Hematopoietic multipotent progenitor cell treated with erythropoietin and hydrocortisone succinate and interleukin-3 and kit ligand, for 15 days (in vitro differentiated cells): ENCODE data around the gene FRAT2.
"Not testable (repeated sequence)": the region's sequence is repeated elsewhere in the genome, so short reads cannot be mapped to it uniquely, and the experiment has no call there.

Experiments used
- DNase-seq: peaks from one replicate; pipeline ENCODE4 v3.0.0-alpha.2; 2015; ENCODE audit warnings: low spot score

Gene FRAT2

DNA sequence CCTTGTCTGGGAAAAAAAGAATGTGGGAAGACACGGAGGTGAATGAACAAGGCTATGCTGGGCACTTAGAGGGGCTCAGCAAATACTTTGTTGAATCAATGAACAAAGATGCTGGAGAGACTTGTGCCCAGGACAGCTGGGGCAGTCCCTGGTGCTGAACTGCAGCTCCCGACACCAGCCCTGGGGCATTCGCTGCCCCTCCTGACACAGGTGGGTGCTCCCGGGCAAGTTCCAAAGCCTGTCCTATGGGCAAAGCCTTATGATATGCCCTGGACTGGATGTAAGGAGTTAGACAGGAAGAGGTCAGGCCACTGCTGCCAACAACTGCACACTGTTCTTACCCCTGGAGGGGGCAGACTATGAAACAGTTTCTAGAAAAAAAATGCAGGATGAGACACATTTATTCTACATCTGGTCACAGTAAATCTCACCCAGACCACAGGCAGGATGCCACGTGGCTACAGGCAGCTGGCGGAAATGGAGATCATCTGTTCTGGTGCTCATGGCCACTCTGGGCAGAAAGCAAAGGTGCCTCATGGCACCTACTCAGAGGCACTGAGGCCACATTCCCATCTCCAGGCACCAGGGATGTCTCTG, 21.9 kb upstream of the FRAT2 start:
- DNase-seq = no peak

DNA sequence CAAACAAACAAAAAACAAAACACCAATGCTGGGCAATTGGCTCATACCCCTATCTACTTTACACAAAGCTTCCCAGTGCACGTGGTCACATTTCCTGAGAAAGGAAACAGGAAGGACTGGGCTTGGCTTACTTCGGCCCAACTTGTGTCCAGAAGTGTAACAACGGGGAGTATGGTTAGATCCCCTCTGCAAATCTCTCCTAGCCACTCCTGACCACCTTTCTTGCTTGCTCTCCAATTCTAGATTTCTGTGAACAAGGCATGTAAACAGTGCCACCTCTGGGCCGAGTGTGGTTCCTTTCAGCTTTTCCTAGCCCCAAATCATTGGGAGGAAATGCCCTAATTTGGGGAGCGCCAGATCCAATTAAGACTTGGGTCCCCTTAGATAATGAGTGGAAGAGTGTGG, 21.0 kb upstream of the FRAT2 start:
- peak; percentile 8 for DNase-seq

DNA sequence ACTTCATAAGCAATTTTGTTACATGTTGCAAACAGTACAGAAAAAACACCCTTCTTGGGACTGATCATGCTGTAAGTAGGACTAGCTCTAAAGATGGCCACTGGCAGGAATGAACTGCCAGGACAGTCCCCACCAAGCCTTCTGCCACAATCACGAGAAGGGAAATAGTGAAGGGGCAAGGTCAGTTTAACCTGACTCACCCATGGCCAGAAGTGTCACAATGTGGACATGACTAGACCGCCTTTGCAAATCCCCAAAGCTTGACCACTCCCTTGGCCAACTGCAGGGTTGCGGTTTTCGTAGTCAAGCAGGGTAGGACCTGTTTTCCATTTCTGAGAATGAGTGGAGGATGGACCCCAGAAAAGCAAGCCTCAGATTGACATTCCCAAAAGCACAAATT, 19.4 kb upstream of the FRAT2 start:
- no peak for DNase-seq

DNA sequence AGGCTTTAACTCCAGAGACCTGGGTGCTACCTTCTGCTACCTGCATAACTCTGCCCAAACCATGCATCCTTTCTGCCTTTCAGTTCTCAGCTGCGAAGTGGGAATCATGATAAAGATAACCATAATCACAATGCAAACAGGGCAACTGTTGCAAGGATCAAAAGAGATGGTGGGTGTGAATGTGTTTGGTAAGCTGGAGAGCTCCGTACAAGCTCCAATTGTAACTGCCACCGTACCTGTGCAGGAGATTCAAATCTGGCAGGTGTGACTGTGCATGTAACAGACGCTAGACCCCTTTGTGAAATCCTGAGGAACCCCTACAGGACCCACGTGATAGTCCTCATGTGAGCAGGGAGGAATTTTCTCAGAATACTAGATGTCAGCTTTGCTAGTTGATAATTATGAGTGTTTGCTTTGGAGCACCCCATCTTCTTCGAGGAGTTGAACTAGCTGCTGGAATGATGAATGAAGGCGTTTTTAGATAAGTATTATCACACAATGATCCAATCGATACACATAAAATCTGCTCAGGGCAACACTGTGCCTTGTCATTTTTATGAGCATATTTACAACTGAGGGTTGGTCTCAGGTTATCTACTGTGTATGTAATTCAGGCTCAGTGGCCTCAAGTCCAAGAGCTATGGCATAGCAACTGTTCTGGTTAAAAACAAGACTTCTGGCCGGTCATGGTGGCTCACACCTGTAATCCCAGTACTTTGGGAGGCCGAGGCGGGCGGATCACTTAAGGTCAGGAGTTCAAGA, 15.4 kb upstream of the FRAT2 start:
- DNase-seq = no peak

DNA sequence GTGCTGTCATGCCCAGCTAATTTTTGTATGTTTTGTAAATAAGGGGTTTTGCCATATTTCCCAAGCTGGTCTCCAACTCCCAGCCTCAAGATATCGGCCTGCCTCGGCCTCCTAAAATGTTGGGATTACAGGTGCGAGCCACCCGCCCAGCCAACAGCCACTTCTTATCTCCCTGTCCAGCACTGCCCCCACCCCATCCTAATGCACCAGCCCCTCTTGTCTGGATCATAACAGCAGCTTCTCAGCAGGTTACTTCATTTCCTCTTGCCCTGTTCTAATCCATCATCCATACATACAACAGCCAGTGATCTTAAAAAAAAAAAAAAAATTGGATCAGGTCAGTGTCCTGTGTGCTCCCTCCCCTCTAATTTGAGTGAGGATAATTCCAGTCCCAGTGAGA, 12.8 kb upstream of the FRAT2 start:
- DNase-seq = no peak

DNA sequence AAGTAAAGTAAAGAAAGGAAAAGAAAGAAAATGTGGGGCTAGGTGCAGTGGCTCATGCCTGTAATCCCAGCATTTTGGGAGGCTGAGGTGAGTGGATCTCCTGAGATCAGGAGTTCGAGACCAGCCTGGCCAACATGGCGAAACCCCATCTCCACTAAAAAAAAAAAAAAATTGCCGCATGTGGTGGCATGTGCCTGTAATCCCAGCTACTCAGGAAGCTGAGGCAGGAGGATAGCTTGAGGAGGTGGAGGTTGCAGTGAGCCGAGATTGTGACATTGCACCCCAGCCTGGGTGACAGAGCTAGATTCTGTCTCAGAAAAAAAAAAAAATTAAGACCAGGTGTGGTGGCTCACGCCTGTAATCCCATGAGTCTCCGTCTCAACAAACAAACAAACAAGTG, 9.1 kb upstream of the FRAT2 start:
- not testable (repeated sequence) for DNase-seq

DNA sequence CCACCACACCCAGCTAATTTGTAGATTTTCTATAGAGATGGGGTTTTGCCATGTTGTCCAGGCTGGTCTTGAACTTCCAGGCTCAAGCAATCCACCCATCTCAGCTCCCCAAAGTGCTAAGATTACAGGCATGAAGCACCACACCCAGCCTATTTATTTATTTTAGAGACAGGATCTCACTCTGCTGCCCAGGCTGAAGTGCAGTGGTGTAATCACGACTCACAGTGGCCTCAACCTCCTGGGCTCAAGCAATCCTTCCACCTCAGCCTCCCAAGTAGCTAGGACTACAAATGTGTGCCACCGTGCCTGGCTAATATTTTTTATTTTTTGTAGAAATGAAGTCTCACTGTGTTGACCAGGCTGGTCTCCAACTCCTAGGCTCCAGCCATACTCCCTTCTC, 6.9 kb upstream of the FRAT2 start:
- DNase-seq = no peak

DNA sequence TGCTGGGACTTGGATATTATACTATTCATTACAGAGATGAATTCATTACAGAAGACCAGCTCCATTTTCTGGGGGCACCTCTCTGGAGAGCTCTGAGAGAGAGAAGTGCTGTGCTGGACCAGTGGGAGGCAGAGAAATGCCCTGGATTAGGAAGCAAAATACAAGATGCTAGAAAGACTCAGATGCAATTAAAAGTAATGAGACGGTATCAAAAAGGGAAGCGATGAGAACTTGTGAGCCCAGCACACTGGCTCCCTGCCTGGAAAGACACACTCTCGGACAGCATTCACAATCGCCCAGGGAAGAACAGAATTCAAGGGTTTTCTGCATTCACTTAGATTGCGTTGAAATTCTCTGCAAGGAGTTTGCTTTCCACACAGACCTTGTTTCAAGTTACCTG, 3.5 kb upstream of the FRAT2 start:
- no peak for DNase-seq

DNA sequence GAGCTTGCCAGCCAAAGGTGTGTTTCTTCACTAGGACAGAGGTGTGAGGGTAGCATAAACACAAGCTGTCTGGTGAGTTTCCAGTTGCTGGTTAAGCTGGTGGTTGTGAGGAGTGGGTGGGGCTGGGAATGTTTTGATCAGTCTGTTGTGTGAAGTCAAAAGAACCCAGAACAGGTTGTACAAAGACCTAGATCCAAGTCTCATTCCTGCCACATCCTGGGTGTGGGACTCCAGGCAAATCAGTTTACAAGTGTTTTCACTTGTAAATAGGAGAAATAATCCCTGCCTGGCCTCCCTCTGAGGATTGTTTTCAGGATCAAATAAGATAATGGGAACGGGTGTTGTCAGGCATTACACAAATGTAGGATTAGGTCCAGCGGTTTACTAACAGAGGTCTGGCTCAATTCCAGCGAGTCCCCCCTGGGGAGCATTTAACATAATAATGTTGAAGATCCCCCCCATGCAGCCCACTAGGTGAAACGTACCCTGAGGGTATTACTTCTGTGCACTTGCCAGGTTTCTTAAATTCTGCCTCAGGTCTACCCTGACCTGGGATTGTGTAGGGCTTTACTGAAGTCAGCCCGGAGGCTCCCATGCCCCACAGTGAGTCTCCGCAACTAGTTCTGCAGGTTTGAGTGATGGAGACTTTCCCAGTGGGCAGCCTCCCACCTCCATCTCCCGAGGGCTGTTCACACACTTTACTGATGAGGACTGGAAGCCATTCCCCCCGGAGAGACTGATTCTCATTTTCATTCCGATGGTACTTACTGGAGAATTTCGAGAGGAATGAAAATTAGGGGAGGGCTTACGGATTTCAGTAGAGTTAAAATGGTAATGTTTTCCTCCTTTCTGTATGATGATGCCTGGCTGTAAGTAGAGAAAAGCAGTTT, 2.7 kb upstream of the FRAT2 start:
- DNase-seq = no peak

DNA sequence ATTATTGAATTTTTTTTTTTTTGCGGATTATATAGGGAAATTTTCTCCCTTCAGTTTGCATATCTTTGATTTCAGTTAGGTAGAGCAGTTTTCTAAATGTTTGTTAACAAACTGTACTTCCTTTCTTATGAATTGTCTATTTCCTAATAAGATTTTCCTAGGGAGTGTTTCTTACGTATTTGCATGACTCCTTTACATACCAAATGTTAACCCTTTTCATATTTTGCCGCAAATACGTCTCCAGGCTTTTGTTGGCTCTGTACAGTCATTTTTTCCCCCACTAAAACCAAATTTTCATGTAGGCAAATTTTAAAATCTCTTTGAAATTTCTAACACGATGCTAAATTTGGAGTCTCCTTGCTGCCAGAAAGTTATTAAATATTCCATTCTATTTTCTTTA, 1.9 kb upstream of the FRAT2 start:
- no peak for DNase-seq

DNA sequence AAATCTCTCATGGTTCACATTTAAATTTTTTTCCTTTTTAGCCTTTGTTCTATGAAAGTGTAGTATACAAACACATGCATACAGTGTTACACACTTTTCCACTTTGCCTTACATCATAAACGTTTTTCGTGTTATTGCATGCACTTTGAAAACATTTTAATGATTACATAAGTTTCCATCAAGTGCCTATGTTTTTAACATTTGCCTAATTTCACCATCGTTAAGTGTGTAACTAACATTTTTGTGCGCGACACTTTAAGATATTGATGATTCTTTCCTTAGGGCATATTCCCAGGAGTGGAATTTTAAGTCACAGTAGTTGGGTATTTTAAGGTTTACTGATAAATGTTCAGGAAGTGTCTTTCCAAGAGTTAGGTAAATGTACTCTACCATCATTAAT, 1.5 kb upstream of the FRAT2 start:
- DNase-seq = no peak

DNA sequence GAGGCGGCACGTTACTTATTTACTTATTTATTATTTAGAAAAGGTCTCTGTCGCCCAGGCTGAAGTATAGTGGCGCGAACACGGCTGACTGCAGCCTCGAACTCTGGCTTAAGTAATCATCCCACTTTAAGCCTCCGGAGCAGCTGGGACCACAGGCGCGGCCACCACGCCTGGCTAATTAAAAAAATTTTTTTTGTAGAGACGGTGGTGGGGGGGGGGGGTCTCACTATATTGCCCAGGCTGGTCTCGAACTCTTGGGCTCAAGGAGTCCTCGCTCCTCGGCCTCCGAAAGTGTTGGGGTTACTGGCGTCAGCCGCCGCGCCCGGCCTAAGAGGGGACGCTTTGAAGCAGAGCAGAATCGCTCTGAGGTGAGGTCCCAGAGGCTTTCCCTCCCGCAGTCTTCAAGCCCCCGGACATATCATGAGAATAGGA, 675 bp upstream of the FRAT2 start:
- DNase-seq = no peak

DNA sequence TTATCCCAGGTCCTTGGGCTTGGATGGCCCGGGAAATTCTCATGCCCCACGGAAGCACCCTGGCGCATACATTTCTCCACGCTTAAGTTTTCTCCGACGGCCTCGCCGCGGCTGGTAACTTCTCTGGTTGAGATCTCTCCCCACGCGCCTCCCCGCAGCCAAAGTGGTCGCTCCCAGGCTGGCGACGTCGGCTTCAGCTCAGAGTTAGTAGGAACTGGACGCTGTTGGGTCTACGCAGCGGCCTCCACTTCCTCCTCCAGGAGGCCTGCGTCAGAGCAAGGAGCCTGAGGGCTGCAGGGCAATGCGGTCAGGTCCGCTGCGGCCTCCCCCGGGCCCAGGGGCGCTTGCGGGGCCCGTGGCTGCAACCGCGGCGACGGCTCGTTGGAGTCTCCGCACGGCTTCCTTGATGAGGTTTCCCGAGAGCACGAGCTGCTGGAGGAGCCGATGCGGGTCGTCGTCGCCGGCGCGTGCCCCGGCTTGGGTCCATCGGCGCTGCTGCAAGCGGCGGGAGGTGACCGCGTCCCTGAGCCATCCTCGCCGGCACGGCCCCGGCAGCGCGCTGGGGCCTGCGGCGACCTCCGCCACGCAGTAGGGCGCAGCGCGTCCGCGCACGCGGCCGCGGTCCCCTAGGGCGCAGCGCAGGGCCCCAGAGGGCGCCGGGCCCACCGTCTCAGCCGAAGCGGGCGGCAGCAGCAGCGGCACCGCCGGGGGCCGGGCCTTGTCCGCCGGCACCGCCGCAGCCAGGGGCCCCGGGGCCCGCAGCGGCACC, 744 bp downstream of the FRAT2 start:
- no peak for DNase-seq

DNA sequence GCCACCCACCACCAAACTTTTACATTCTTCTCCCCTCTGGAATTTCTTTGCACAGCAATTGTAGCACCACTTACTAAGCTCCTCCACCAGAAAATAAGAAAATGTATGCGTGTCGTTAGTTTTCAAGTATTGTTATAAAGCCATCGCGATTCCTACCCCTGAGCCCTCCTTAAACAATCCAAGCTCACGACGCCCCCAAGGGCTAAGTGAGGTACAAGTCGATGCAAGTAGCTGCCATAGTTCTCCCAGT, 1.3 kb downstream of the FRAT2 start:
- DNase-seq = no peak

DNA sequence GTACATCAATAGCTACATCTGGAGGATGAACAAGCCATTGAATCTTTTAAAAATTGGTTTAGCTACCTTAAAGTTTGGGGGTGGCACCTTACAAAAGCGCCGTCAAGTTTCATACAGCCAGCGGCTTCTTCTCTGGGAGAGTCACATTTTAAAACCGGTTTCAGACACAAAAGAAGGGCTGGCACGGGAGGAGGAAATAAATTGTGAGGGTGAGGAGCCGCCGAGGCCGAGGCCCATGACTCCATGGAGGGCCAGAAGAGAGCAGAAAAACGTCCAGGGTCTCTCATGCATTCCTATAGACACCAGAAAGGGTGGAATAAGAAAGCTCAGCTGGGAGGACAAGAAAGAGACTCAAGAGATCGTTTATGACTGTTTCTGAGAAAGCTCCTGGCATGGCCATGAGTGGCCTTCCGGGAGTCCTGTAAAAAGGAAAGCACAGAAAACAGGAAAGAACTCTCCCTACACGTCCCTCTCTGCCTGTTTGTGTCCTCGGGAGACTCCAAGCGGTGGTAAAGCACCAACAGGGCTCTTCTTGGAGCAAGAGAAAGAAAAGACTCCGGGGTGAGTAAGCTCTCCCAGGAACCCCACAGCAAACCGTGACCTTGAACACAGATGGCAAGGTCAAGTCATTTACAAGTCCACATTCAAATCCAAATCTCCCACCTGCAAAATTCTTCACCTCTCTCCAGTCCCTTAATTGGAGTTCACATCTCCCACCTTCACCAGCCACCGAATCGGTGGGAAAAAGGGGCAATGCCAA, 1.8 kb downstream of the FRAT2 start:
- DNase-seq = no peak

DNA sequence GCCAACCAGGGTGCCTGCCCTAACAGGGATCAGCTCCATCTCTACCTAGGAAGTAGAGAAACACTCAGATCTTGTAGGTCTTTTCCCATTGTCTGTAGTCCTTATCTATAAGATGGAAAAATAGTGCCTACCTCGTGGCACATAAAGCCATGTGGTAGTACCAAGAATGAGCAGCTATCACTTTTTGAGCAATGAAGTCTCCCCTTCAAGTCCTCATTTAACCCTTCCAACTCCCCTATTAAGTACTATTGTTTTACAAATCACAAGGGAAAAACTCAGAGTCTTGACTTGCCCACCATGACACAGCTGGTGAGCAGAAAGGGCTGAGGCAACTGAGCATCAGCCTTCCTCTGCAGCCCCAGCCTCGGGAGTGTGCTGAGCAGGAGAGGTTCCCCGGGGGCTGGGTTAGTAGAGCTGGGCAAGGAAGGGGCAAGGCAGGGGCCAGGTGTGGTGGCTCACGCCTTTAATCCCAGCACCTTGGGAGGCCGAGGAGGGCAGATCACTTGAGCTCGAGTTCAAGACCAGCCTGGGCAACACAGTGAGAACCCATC, 3.3 kb downstream of the FRAT2 start:
- DNase-seq = no peak

DNA sequence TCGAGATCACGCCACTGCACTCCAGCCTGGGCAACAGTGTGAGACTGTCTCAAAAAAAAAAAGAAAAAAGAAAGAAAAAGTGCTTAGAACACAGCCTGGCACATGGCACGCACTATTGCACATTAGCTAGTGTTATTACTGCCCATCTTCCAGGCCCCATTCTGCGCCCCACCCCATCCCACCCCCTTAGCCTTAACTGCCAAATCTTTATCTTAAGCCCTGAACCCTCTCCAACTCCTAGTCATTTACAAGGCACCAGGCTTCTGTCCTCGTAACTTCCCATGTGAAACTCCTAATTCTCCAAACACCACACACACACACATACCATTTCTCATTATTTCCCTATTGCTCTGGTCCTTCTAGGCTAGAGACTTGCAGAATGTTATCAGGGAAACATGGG, 4.8 kb downstream of the FRAT2 start:
- DNase-seq = no peak

DNA sequence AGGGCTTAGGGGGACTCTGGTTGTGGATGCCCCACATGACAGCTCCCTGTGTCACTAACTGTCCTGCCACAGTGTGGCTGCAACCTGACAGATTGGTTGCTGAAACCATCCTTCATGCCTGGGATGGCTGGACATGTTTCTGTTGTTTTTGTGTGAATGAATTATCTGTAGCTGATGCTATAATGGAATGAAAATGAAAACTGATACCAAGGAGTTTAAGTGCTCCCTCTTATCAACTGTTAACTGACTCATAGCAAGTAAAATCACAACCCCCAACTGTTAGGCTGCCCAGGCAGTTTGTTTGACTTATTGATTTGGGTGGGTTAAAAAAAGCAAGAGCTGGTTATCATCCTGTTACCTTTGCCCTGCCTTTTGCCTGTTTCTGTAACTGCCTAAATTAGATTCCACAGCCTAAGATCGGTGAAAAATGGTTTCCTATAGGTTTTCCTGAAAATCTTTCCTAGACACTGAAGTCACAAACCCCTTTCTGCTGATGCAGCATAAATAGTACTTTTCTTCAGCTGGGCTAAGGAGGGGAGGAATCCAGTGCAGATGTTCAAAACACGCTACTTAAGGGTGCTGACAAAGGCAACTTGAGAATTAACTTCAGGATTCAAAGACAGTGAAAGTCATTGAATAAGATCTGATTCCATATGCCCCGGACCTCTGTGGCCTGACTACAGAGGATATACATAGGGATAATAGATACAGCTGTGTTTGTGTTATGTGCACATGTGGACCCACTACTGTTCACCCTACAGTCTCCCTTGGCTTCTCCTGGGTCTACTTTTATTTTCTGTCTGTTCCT, 5.7 kb downstream of the FRAT2 start:
- no peak for DNase-seq

DNA sequence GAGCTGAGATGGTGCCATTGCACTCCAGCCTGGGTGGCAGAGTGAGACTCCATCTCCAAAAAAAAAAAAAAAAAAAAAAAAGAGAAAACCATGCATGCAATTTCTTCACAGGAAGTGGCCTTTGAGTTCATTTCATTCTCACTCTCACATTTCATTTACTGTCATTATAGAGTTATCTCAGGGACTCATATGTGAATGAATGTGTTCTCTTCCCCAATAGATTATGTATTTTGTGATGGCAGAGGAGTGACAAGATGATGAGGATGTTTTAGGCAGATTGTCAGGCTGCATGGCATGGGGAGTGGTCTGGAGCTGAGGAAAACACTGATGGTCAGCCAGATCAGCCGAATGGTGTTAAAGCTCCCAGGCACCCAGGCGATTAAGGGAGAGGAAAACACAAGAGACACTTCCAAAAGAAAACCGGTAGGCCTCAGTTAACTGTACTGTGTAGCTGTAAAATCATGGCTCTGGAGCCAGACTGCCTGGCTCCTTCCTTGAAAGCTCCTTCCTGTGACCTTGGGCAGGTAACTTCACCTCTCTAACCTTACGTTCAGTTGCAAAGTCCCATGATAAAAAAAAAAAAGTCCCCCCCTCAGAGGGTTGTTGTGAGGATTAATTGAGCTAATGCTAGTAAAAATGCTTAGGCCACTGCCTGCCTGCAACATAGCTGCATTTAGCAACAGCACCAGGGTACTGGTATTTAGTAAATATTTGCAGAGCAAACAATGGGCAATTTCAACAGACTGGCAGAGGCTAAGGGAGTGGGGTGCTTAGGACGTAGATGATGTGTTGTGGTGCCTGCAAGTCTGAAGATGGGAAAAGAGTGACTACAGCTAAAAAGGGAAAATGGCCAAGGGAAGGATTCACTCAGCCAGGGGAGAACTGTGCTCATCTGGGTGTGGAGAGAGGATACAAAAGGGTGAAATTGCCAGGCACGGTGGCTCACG, 6.9 kb downstream of the FRAT2 start:
- no peak for DNase-seq

DNA sequence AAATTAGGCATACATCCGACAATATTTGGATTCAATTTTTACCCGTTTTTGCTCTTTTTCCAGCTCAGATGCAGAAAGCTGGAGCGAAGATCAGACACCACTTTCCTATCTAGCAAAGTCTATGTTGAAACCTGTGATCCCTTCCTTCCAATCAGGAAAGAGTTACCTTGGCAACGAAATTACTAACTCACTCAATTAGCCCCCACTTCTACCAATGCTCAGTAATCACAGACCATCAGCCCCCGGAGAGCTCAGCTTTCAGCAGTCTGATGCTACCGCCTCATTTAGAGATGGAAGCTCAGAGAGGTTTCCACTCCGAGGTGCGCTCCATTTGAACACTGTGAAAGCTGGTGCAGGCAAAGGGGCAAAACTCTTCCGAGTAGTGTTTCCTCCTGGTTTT, 8.8 kb downstream of the FRAT2 start:
- no peak for DNase-seq
